Activated T-helper 17 cell treated with anti-CD3 and anti-CD28 coated beads, Interleukin-2, amount 50 U/mL, for 72 hours (primary cell): Measurements from ENCODE around the gene ZNF503. TPM values are rescaled to one million over a fixed set of nuclear protein-coding genes. Genes with fewer than 3 reads are reported as not detected.

Experiments
- ATAC-seq: fragments of 150-1000 bp; cut with Tn5 transposase; replicated peaks from 2 replicates; pipeline ENCODE4 v1.10.0; 2021; ENCODE audit warnings: mild to moderate bottlenecking, moderate library complexity
- H3K27ac Mint-ChIP-seq: one replicate; pipeline ENCODE4 v1.8.0; 2022; ENCODE audit warnings: mixed read lengths
- H3K27me3 Mint-ChIP-seq: one replicate; pipeline ENCODE4 v1.8.0; 2022; ENCODE audit warnings: mixed read lengths
- H3K36me3 Mint-ChIP-seq: one replicate; pipeline ENCODE4 v1.8.0; 2022; ENCODE audit warnings: low read depth, mild to moderate bottlenecking, mixed read lengths
- H3K4me1 Mint-ChIP-seq: one replicate; pipeline ENCODE4 v1.8.0; 2022; ENCODE audit warnings: mixed read lengths
- H3K4me3 Mint-ChIP-seq: one replicate; pipeline ENCODE4 v1.8.0; 2022; ENCODE audit warnings: mild to moderate bottlenecking, mixed read lengths
- H3K9me3 Mint-ChIP-seq: one replicate; pipeline ENCODE4 v1.8.0; 2022; ENCODE audit warnings: mixed read lengths
- total RNA-seq, 2 donors: library from RNA; stranded (reverse); gene quantifications; one replicate each; pipeline ENCODE4 v1.2.3, GENCODE V29; 2022

ZNF503 gene
- total RNA-seq = under 1 TPM; 0.13 to 0.30 TPM

- H3K27ac Mint-ChIP-seq = no peak within 1 kb of the TSS
These were observed at the start of gene ZNF503 for GRCh38 chr10:75401569-75402485. Gene ZNF503 (minus strand): TSS chr10:75401764. CDS start chr10:75401419, 345 bp downstream.

GRCh38 chr10:75450644-75451640 is 49.4 kb upstream of the ZNF503 start:
- H3K4me3 Mint-ChIP-seq = no peak overlapping the region
- no peak for ATAC-seq
- H3K27ac Mint-ChIP-seq = no peak overlapping the region
- H3K4me1 Mint-ChIP-seq = no peaks in the 10 kb centered on the region
- H3K9me3 Mint-ChIP-seq = peaks cover 6% of the 10 kb centered on the region
- no peaks in the 10 kb centered on the region for H3K36me3 Mint-ChIP-seq
- peaks cover 19% of the 10 kb centered on the region for H3K27me3 Mint-ChIP-seq

More at GRCh38 chr10:75401569-75402485, at the start of gene ZNF503:
- Mint-ChIP-seq H3K36me3 (peaks cover 21% of the 10 kb centered on the region), H3K4me3 (peak within 1 kb of the TSS; percentile 73), H3K4me1 (peaks cover 10% of the 10 kb centered on the region), H3K9me3 (peaks cover 3% of the 10 kb centered on the region), H3K27me3 (peaks cover 37% of the 10 kb centered on the region)
- peak; percentile 59 for ATAC-seq

- no peaks in the 10 kb centered on the region for H3K36me3 Mint-ChIP-seq
- no peak overlapping the region for H3K27ac Mint-ChIP-seq
- peaks cover 6% of the 10 kb centered on the region for H3K9me3 Mint-ChIP-seq
- H3K27me3 Mint-ChIP-seq = peaks cover 19% of the 10 kb centered on the region
- no peaks in the 10 kb centered on the region for H3K4me1 Mint-ChIP-seq
- H3K4me3 Mint-ChIP-seq = no peak overlapping the region
- no peak for ATAC-seq
These were observed 48.5 kb upstream of the ZNF503 start for GRCh38 chr10:75450075-75450445.

- ATAC-seq = no peak
- no peak overlapping the region for H3K27ac Mint-ChIP-seq
- no peaks in the 10 kb centered on the region for H3K4me1 Mint-ChIP-seq
- peaks cover 19% of the 10 kb centered on the region for H3K27me3 Mint-ChIP-seq
- peaks cover 6% of the 10 kb centered on the region for H3K9me3 Mint-ChIP-seq
- no peaks in the 10 kb centered on the region for H3K36me3 Mint-ChIP-seq
- no peak overlapping the region for H3K4me3 Mint-ChIP-seq
These were observed 48.0 kb upstream of the ZNF503 start for GRCh38 chr10:75449382-75450074.

GRCh38 chr10:75448166-75448565 is 46.6 kb upstream of the ZNF503 start:
- H3K36me3 Mint-ChIP-seq = no peaks in the 10 kb centered on the region
- H3K4me1 Mint-ChIP-seq = no peaks in the 10 kb centered on the region
- H3K27ac Mint-ChIP-seq = no peak overlapping the region
- no peak for ATAC-seq
- H3K9me3 Mint-ChIP-seq = peaks cover 12% of the 10 kb centered on the region
- H3K27me3 Mint-ChIP-seq = peaks cover 18% of the 10 kb centered on the region
- no peak overlapping the region for H3K4me3 Mint-ChIP-seq

GRCh38 chr10:75446508-75446907 is 44.9 kb upstream of the ZNF503 start:
- no peak for ATAC-seq
- Mint-ChIP-seq H3K4me3 (no peak overlapping the region), H3K9me3 (peaks cover 12% of the 10 kb centered on the region)

GRCh38 chr10:75444781-75445386 is 43.3 kb upstream of the ZNF503 start:
- H3K27me3 Mint-ChIP-seq = peaks cover 23% of the 10 kb centered on the region
- no peaks in the 10 kb centered on the region for H3K4me1 Mint-ChIP-seq
- no peak overlapping the region for H3K27ac Mint-ChIP-seq
- no peak for ATAC-seq
- no peak overlapping the region for H3K4me3 Mint-ChIP-seq
- no peaks in the 10 kb centered on the region for H3K36me3 Mint-ChIP-seq
- H3K9me3 Mint-ChIP-seq = peaks cover 12% of the 10 kb centered on the region

More at GRCh38 chr10:75446508-75446907, 44.9 kb upstream of the ZNF503 start:
- H3K27ac Mint-ChIP-seq = no peak overlapping the region
- H3K36me3 Mint-ChIP-seq = no peaks in the 10 kb centered on the region
- H3K4me1 Mint-ChIP-seq = no peaks in the 10 kb centered on the region
- H3K27me3 Mint-ChIP-seq = peaks cover 18% of the 10 kb centered on the region

- peaks cover 12% of the 10 kb centered on the region for H3K9me3 Mint-ChIP-seq
- no peak for ATAC-seq
- H3K27ac Mint-ChIP-seq = no peak overlapping the region
- H3K36me3 Mint-ChIP-seq = no peaks in the 10 kb centered on the region
- H3K4me3 Mint-ChIP-seq = no peak overlapping the region
- H3K27me3 Mint-ChIP-seq = peaks cover 30% of the 10 kb centered on the region
- no peaks in the 10 kb centered on the region for H3K4me1 Mint-ChIP-seq
These were observed 41.8 kb upstream of the ZNF503 start for GRCh38 chr10:75443362-75443761.

GRCh38 chr10:75441682-75442081 is 40.1 kb upstream of the ZNF503 start:
- Mint-ChIP-seq H3K4me1 (no peaks in the 10 kb centered on the region), H3K4me3 (no peak overlapping the region), H3K9me3 (peaks cover 10% of the 10 kb centered on the region), H3K36me3 (no peaks in the 10 kb centered on the region), H3K27me3 (peaks cover 31% of the 10 kb centered on the region), H3K27ac (no peak overlapping the region)
- no peak for ATAC-seq

GRCh38 chr10:75441196-75441595 is 39.6 kb upstream of the ZNF503 start:
- Mint-ChIP-seq H3K36me3 (no peaks in the 10 kb centered on the region), H3K9me3 (peaks cover 6% of the 10 kb centered on the region), H3K4me3 (no peak overlapping the region), H3K27ac (no peak overlapping the region), H3K4me1 (no peaks in the 10 kb centered on the region), H3K27me3 (peaks cover 28% of the 10 kb centered on the region)
- no peak for ATAC-seq

GRCh38 chr10:75440271-75440793 is 38.8 kb upstream of the ZNF503 start:
- Mint-ChIP-seq H3K36me3 (no peaks in the 10 kb centered on the region), H3K27ac (no peak overlapping the region)

GRCh38 chr10:75439811-75440210 is 38.2 kb upstream of the ZNF503 start:
- Mint-ChIP-seq H3K4me3 (no peak overlapping the region), H3K36me3 (no peaks in the 10 kb centered on the region), H3K27ac (no peak overlapping the region), H3K9me3 (peaks cover 6% of the 10 kb centered on the region), H3K4me1 (no peaks in the 10 kb centered on the region), H3K27me3 (peaks cover 28% of the 10 kb centered on the region)
- no peak for ATAC-seq

More at GRCh38 chr10:75440271-75440793, 38.8 kb upstream of the ZNF503 start:
- peaks cover 28% of the 10 kb centered on the region for H3K27me3 Mint-ChIP-seq
- H3K4me3 Mint-ChIP-seq = no peak overlapping the region
- no peak for ATAC-seq
- peaks cover 6% of the 10 kb centered on the region for H3K9me3 Mint-ChIP-seq
- H3K4me1 Mint-ChIP-seq = no peaks in the 10 kb centered on the region

GRCh38 chr10:75438275-75438674 is 36.7 kb upstream of the ZNF503 start:
- no peak for ATAC-seq
- Mint-ChIP-seq H3K9me3 (no peaks in the 10 kb centered on the region), H3K27ac (no peak overlapping the region), H3K27me3 (peaks cover 36% of the 10 kb centered on the region), H3K36me3 (no peaks in the 10 kb centered on the region), H3K4me1 (no peaks in the 10 kb centered on the region), H3K4me3 (no peak overlapping the region)
